Uterus (tissue), 2 donors: ENCODE data around the gene S1PR4.

Experiments
- POLR2A ChIP-seq, 2 donors: fragments of 450-650 bp; IDR thresholded peaks; one replicate each; pipeline ENCODE4 v1.6.1; 2016; ENCODE audit warnings: antibody characterized with exemption in 2 of 2, mild to moderate bottlenecking in 1 of 2, moderate library complexity in 1 of 2
- TF ChIP-seq, protein P1 (sequence below), 4 experiments: fragments of 200-600 bp in 2 of 4; fragments of 450-650 bp in 2 of 4; sonication (generic) in 2 of 4; IDR thresholded peaks; one replicate each; pipeline ENCODE4 v1.5.1; 2016 to 2019; ENCODE audit warnings: antibody characterized with exemption in 4 of 4, mild to moderate bottlenecking in 2 of 4, moderate library complexity in 1 of 4

DNA sequence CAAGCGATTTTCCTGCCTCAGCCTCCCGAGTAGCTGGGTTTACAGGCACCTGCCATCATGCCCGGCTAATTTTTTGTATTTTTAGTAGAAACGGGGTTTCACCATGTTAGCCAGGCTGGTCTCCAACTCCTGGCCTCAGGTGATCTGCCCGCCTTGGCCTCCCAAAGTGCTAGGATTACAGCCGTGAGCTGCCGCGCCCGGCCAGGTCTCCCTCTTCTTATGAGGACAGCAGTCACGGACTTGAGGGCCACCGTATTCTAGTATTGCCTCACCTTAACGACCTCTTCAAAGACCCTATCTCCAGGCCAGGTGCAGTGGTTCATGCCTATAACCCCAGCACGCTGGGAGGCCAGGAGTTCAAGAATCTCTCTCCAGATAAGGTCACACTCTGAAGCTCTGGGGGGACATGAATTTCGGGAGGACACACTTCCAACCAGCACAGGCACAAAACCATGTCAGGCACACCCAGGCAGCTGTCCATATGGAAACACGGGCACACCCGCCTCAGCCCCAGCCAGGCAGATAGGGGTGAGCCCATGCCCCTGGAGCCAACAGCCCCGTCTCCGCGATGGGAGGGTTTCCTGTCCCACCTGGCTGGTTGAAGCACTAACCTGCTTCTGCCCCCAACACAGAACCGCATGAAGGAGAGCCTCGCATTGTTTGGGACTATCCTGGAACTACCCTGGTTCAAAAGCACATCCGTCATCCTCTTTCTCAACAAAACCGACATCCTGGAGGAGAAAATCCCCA, 21.3 kb upstream of the S1PR4 start:
- TF ChIP-seq, protein P1, sequence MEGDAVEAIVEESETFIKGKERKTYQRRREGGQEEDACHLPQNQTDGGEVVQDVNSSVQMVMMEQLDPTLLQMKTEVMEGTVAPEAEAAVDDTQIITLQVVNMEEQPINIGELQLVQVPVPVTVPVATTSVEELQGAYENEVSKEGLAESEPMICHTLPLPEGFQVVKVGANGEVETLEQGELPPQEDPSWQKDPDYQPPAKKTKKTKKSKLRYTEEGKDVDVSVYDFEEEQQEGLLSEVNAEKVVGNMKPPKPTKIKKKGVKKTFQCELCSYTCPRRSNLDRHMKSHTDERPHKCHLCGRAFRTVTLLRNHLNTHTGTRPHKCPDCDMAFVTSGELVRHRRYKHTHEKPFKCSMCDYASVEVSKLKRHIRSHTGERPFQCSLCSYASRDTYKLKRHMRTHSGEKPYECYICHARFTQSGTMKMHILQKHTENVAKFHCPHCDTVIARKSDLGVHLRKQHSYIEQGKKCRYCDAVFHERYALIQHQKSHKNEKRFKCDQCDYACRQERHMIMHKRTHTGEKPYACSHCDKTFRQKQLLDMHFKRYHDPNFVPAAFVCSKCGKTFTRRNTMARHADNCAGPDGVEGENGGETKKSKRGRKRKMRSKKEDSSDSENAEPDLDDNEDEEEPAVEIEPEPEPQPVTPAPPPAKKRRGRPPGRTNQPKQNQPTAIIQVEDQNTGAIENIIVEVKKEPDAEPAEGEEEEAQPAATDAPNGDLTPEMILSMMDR (IDR thresholded peaks at IDR 0.05) = no peak
- TF ChIP-seq POLR2A (IDR thresholded peaks at IDR 0.05) = no peak
